ENCODE data around the gene MPG.

DNA sequence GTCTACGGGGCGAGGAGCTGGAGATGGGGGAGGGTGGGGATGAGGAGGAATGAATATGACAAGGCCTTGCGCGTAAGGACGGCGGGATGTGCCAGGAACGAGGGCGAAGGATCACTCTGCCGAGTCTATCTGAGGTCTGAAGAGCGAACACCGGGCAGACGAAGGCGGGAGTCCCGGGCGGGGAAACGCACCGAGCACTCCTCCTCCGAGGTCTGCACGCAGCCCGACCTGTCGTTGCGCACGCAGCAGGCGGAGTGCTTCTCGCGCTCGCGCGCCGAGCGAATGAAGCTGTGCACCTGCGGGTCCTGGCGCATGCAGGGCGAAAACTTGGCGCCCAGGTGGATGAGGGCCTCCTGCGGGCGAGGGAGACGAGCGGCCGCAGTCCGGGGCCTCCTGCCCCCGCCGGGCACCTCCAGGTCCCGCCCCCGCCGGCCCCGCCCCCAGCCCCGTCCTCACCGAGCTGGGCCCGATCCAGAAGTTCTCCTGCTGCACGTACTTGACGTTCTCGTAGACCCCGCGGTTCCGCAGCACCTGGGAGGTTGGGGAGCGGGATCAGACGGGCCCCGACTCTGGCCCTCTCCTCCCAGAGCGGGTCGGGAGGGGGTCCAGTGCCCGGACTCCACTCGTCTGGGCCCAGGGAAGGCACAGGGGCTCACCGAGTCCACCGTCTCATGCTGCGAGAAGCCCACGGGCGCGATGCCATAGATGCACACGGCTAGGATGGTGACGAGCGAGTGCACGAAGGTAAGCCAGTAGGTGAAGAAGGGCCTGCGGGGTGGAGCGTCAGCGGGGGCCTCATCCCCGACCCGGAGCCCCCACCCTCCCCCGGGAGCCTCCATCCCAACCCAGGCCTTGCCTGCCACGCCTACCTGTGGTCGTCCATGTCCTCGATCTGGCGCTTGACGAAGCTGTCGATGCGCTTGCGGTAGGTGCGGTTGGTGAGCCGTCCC is 16.8 kb upstream of the MPG start:
- TF ChIP-seq EP300 (IDR thresholded peaks at IDR 0.05) (no peak), POLR2AphosphoS5 (IDR thresholded peaks at IDR 0.05) (no peak), POLR2A (IDR thresholded peaks at IDR 0.05) (no peak)
- TF ChIP-seq, protein P1, sequence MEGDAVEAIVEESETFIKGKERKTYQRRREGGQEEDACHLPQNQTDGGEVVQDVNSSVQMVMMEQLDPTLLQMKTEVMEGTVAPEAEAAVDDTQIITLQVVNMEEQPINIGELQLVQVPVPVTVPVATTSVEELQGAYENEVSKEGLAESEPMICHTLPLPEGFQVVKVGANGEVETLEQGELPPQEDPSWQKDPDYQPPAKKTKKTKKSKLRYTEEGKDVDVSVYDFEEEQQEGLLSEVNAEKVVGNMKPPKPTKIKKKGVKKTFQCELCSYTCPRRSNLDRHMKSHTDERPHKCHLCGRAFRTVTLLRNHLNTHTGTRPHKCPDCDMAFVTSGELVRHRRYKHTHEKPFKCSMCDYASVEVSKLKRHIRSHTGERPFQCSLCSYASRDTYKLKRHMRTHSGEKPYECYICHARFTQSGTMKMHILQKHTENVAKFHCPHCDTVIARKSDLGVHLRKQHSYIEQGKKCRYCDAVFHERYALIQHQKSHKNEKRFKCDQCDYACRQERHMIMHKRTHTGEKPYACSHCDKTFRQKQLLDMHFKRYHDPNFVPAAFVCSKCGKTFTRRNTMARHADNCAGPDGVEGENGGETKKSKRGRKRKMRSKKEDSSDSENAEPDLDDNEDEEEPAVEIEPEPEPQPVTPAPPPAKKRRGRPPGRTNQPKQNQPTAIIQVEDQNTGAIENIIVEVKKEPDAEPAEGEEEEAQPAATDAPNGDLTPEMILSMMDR (IDR thresholded peaks at IDR 0.05), result no peak

Data from sigmoid colon (tissue), 4 donors.